GM12801 (cell line): ENCODE measurements around the gene AQP6.

Source experiments
- CTCF ChIP-seq: IDR thresholded peaks from one replicate; pipeline ENCODE4 v1.5.1; 2011; ENCODE audit warnings: control low read depth; ENCODE audit not compliant: insufficient read length; ENCODE audit errors: extremely low read depth

The AQP6 gene

GRCh38 chr12:50026691-50027090 is 53.9 kb downstream of the AQP6 start:
- TF ChIP-seq CTCF, result no peak
